Measurements from ENCODE around the gene KLHL12. TPM values are rescaled to one million over a fixed set of nuclear protein-coding genes. Genes with fewer than 3 reads are reported as not detected.
"Not testable (repeated sequence)": the region's sequence is repeated elsewhere in the genome, so short reads cannot be mapped to it uniquely, and the experiment has no call there.

Gene KLHL12
- total RNA-seq, 1 experiment from 2014 or later = 35.4 TPM

DNA sequence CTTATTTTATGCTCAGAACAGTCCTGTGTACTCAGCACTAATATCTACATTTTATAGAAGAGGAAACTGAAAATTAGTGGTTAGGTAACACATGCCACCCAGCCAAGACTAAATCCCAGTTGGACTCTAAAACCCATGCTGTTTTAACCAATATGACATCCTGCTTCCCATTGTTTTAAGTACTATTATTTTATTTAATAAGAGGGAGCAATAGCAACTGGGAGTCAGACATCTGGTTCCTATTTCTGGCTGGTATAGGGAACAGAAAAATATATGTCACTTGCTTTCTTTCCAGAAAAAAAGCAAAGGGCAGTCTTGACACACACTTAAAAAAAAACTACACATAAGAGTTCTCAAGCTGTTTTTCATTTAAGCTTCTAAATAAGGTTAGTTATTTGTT is 11.9 kb downstream of the KLHL12 start:
- intact Hi-C loops (cut with micrococcal nuclease; ENCODE audit: unreplicated experiment) = no loop called here
- H3K27ac Mint-ChIP-seq (ENCODE audit: unreplicated experiment) = no peak overlapping the region

DNA sequence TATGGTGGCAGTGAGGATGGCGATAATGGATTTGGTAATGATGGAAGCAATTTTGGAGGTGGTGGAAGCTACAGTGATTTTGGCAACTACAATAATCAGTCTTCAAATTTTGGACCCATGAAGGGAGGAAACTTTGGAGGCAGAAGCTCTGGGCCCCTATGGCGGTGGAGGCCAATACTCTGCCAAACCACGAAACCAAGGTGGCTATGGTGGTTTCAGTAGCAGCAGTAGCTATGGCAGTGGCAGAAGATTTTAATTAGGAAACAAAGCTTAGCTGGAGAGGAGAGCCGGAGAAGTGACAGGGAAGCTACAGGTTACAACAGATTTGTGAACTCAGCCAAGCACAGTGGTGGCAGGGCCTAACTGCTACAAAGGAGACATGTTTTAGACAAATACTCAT is 14.6 kb downstream of the KLHL12 start:
- not testable (repeated sequence) for BruUV-seq (replicated peaks)

More for the DNA sequence above, 11.9 kb downstream of the KLHL12 start:
- no peak for DNase-seq
- CTCF ChIA-PET = no interaction called here
- BruUV-seq (replicated peaks) = no TSS peak
- H3K4me3 Mint-ChIP-seq (ENCODE audit: low read depth, unreplicated experiment) = no peak overlapping the region
- H3K36me3 Mint-ChIP-seq (ENCODE audit: insufficient read depth, unreplicated experiment) = peaks cover 14% of the 10 kb centered on the region
- H3K27me3 Mint-ChIP-seq (ENCODE audit: unreplicated experiment) = no peaks in the 10 kb centered on the region
- H3K9me3 Mint-ChIP-seq (ENCODE audit: low read depth, unreplicated experiment) = no peaks in the 10 kb centered on the region
- TF ChIP-seq, protein P1, sequence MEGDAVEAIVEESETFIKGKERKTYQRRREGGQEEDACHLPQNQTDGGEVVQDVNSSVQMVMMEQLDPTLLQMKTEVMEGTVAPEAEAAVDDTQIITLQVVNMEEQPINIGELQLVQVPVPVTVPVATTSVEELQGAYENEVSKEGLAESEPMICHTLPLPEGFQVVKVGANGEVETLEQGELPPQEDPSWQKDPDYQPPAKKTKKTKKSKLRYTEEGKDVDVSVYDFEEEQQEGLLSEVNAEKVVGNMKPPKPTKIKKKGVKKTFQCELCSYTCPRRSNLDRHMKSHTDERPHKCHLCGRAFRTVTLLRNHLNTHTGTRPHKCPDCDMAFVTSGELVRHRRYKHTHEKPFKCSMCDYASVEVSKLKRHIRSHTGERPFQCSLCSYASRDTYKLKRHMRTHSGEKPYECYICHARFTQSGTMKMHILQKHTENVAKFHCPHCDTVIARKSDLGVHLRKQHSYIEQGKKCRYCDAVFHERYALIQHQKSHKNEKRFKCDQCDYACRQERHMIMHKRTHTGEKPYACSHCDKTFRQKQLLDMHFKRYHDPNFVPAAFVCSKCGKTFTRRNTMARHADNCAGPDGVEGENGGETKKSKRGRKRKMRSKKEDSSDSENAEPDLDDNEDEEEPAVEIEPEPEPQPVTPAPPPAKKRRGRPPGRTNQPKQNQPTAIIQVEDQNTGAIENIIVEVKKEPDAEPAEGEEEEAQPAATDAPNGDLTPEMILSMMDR (IDR thresholded peaks at IDR 0.05; ENCODE audit: unreplicated experiment) = no peak
- no peaks in the 10 kb centered on the region for H3K4me1 Mint-ChIP-seq (ENCODE audit: low read depth, unreplicated experiment)

DNA sequence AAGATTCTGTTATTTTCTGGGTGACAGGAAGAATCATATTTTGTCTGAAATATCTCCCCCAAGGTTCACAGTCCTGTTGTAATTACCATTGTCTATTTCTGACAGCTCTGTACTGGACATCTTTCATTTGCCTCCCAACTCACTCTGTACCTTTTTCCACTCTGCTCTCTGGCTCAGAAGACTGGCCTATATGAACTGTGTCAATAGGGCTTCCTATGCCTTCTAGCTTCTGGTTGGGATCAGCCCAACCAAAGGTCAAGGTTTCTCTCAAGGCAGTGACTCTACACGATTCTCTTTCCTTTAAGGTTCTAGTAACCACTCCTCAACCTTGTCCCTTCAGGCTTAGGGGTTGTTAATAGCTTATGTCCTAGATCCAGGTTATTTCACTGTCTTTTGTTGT is 17.5 kb downstream of the KLHL12 start:
- Mint-ChIP-seq H3K4me3 (ENCODE audit: low read depth, unreplicated experiment) (no peak overlapping the region), H3K4me1 (ENCODE audit: low read depth, unreplicated experiment) (no peaks in the 10 kb centered on the region), H3K27me3 (ENCODE audit: unreplicated experiment) (no peaks in the 10 kb centered on the region), H3K36me3 (ENCODE audit: insufficient read depth, unreplicated experiment) (peaks cover 20% of the 10 kb centered on the region), H3K27ac (ENCODE audit: unreplicated experiment) (no peak overlapping the region), H3K9me3 (ENCODE audit: low read depth, unreplicated experiment) (no peaks in the 10 kb centered on the region)
- intact Hi-C loops (cut with micrococcal nuclease; ENCODE audit: unreplicated experiment) = no loop called here
- TF ChIP-seq, protein P1 (IDR thresholded peaks at IDR 0.05; ENCODE audit: unreplicated experiment) = no peak
- BruUV-seq (replicated peaks) = no TSS peak
- CTCF ChIA-PET = interaction anchor here (0.8 kb wide), 1 partner anchor 1866 kb away, joined by 5 read pairs; no protein-coding TSS in a partner anchor
- DNase-seq = no peak

More for the DNA sequence above, 14.6 kb downstream of the KLHL12 start:
- H3K9me3 Mint-ChIP-seq (ENCODE audit: low read depth, unreplicated experiment); intact Hi-C loops (cut with micrococcal nuclease; ENCODE audit: unreplicated experiment); H3K27ac Mint-ChIP-seq (ENCODE audit: unreplicated experiment); DNase-seq; H3K4me1 Mint-ChIP-seq (ENCODE audit: low read depth, unreplicated experiment); H3K4me3 Mint-ChIP-seq (ENCODE audit: low read depth, unreplicated experiment); H3K27me3 Mint-ChIP-seq (ENCODE audit: unreplicated experiment); CTCF ChIA-PET: not testable (repeated sequence)
- peaks cover 14% of the 10 kb centered on the region for H3K36me3 Mint-ChIP-seq (ENCODE audit: insufficient read depth, unreplicated experiment)

DNA sequence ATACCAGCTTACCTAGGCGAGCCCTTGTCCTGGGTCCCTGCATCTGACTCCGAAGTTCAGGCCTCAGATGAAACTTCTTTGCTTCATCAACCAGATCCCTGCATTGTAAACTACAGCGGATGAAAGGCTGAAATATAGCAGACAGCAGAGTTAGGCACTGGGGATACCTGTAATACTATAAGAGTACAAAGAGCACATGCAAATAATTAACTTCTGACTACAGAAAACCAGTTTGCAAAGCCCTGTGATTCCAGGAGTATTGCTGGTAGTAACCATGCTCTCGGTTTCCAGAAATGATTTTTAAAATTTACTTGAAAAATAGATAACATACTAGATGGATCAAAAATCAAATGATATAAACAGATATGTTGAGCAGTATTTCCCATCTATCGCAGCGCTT is 18.0 kb downstream of the KLHL12 start:
- intact Hi-C loops (cut with micrococcal nuclease; ENCODE audit: unreplicated experiment) = no loop called here
- Mint-ChIP-seq H3K4me3 (ENCODE audit: low read depth, unreplicated experiment) (no peak overlapping the region), H3K27me3 (ENCODE audit: unreplicated experiment) (no peaks in the 10 kb centered on the region), H3K9me3 (ENCODE audit: low read depth, unreplicated experiment) (no peaks in the 10 kb centered on the region), H3K27ac (ENCODE audit: unreplicated experiment) (no peak overlapping the region), H3K36me3 (ENCODE audit: insufficient read depth, unreplicated experiment) (peaks cover 20% of the 10 kb centered on the region), H3K4me1 (ENCODE audit: low read depth, unreplicated experiment) (no peaks in the 10 kb centered on the region)
- TF ChIP-seq, protein P1 (IDR thresholded peaks at IDR 0.05; ENCODE audit: unreplicated experiment) = no peak
- DNase-seq = no peak
- BruUV-seq (replicated peaks) = no TSS peak
- CTCF ChIA-PET = no interaction called here

DNA sequence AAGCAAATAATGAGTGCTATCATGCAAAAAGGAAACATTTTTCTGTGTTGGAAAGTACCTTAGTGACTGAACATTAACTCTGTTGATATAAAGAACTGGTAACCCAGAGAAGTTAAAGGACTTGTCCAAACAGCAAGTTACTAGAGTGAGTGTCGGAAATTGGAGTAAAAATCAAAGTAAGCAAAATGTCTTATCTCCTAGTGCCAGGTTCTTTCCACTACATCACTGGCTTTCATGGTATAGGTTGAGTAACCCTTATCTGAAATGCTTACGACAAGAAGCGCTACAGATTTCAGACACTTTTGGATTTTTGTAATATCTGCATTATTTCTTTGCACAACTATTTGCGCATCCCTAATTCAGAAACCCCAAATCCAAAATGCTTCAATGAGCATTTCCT is 21.7 kb downstream of the KLHL12 start:
- H3K4me1 Mint-ChIP-seq (ENCODE audit: low read depth, unreplicated experiment) = no peaks in the 10 kb centered on the region
- BruUV-seq (replicated peaks) = no TSS peak
- no peaks in the 10 kb centered on the region for H3K27me3 Mint-ChIP-seq (ENCODE audit: unreplicated experiment)
- TF ChIP-seq, protein P1 (IDR thresholded peaks at IDR 0.05; ENCODE audit: unreplicated experiment) = no peak
- intact Hi-C loops (cut with micrococcal nuclease; ENCODE audit: unreplicated experiment) = no loop called here
- peaks cover 15% of the 10 kb centered on the region for H3K36me3 Mint-ChIP-seq (ENCODE audit: insufficient read depth, unreplicated experiment)
- no peak overlapping the region for H3K4me3 Mint-ChIP-seq (ENCODE audit: low read depth, unreplicated experiment)
- no peak for DNase-seq
- H3K27ac Mint-ChIP-seq (ENCODE audit: unreplicated experiment) = no peak overlapping the region
- CTCF ChIA-PET = interaction anchor here (0.6 kb wide), 1 partner anchor 128 kb away, joined by 3 read pairs; no protein-coding TSS in a partner anchor
- H3K9me3 Mint-ChIP-seq (ENCODE audit: low read depth, unreplicated experiment) = no peaks in the 10 kb centered on the region

DNA sequence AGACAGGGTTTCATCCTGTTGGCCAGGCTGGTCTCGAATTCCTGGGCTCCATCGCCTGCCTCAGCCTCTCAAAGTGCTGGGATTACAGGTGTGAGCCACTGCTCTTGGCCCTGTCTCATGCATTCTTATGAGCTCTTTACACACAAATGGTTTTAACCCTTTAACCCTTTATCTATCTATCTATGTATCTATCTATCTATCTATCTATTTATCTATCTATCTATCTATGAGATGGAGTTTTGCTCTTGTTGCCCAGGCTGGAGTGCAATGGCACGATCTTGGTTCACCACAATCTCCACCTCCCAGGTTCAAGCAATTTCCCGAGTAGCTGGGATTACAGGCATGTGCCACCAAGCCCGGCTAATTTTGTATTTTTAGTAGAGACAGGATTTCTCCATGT is 23.2 kb downstream of the KLHL12 start:
- H3K27me3 Mint-ChIP-seq (ENCODE audit: unreplicated experiment); H3K9me3 Mint-ChIP-seq (ENCODE audit: low read depth, unreplicated experiment); CTCF ChIA-PET; BruUV-seq (replicated peaks); H3K4me1 Mint-ChIP-seq (ENCODE audit: low read depth, unreplicated experiment); DNase-seq; H3K27ac Mint-ChIP-seq (ENCODE audit: unreplicated experiment); H3K4me3 Mint-ChIP-seq (ENCODE audit: low read depth, unreplicated experiment); intact Hi-C loops (cut with micrococcal nuclease; ENCODE audit: unreplicated experiment): not testable (repeated sequence)
- peaks cover 19% of the 10 kb centered on the region for H3K36me3 Mint-ChIP-seq (ENCODE audit: insufficient read depth, unreplicated experiment)

Data from Calu3 (cell line).